ENCODE results near the gene DACT1.
A peak's percentile ranks its signal among the peaks of the same experiment; 100 is the strongest.

Gene DACT1

DNA sequence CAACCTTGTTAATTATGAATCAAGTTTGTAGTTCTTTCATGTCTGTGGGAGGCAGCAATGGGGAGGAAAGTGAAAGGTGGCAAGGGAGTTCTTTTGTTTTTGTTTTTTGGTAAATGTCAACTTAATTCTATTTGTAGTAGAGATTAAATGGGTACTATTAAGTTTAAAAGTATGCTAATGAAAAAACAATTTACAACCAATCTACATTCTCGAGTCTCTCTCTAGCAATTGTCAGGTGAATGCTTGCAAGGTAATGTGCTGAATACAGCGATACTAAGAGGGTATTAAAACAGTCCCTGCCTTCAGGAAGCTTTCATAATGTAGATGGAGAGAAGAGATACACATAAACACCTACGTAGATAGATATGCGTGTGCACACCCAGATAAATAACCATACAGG lies 1.6 kb upstream of the DACT1 start:
- no peak for DNase-seq

DNA sequence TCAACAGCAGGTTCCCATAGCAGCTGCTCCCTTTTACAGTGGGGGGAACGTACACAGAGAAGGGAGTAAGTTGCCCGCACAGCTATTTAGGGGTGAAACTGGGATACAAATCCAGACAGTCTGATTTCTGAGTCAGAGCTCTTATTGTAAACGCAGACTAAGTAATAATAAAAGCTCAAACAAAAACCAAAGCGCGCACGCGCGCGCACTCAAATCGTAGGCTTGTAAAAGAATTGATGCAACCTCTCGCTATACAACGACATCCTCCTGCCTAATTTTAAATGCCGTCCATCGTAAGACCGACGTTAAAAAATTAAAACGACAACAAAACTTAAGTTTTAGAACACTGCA lies 747 bp upstream of the DACT1 start:
- peak in 32 of 56 donors; percentile 5 to 76 (median 37) for DNase-seq

DNA sequence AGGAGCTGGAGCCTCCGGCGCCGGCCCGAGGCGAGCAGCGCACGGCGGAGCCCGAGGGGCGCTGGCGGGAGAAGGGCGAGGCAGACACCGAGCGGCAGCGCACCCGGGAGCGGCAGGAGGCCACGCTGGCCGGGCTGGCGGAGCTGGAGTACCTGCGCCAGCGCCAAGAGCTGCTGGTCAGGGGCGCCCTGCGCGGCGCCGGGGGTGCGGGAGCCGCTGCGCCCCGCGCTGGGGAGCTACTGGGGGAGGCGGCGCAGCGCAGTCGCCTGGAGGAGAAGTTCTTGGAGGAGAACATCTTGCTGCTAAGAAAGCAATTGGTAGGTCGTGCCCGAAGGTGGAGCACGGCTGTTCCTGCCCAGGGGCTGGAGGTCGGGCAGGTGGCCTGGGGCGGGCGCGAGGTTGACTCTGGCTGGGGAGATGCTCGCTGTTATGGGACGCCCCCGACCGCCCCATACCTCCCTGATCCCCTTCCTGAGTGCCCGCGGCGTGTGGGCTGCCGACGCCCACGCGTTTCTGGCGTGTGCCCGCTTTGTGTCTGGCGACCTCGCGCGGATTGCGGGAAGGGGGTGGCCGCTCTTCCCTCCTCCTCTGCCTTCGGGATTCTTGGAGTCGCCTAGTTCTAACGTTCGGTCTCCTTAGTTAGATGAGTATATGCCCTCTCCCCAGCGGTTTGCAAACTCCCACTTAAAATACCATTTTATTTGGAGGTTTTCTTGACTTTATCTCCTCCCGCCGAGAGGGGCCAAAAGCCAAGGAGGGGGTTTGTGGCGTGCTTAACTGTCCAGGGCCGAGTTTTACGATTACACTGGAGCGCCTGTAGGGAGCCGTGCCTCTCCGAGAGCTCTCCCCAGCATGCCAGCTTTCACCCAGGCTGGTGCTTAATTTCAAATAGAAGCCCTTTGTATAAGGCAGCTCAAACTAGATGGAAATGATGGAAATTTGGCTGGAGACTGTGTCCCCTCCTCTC lies 752 bp downstream of the DACT1 start:
- DNase-seq, result peak in 21 of 56 donors; percentile 7 to 46 (median 29)

DNA sequence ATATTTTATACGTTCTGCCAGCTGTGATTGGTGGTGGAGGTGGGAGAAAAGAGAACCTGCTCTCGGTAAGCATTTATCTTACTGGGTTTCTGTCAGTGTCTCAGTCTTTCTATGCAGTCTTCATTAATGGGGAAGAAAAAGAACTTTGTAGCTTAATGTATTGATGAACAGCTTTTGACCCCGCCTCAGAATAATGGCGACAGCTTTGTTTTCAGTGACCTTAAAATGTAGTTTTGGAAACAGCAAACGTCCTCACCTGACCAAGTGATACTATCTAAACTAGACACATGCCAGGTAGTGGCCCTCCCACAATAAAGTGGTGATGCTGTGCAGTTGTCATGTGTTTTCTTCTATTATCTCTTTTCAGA lies 1.4 kb downstream of the DACT1 start:
- no peak for DNase-seq

DNA sequence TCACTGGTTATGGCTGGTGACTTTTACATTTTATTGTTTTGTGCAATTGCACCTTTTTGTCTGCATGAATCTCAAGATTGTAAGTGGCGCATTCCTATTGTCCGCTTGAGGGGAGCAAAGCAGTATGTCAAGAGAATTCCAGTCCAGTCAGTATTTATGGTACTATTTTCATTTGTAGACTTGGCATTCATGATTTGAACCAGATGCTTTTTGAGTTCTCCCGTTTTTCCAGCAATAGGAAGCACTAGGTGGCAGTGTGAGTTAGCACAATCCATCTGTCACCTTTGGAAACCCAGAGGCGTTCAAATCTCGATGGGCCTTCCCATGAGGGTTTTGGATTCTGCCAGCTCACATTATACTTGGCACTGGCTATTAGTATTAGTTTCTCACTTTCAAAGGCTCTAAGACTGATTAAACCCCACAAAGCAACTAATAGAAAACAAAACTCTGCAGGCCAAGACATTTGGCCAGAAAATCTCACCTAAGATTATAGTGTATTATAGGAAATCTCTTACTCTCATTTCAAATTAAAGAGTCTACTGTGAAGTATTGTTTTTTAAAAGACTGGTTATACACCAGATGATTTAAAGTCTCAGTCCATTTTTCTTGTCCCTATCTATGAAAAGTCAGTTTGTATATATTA lies 2.2 kb downstream of the DACT1 start:
- DNase-seq, result peak in 38 of 56 donors; percentile 2 to 79 (median 30)

DNA sequence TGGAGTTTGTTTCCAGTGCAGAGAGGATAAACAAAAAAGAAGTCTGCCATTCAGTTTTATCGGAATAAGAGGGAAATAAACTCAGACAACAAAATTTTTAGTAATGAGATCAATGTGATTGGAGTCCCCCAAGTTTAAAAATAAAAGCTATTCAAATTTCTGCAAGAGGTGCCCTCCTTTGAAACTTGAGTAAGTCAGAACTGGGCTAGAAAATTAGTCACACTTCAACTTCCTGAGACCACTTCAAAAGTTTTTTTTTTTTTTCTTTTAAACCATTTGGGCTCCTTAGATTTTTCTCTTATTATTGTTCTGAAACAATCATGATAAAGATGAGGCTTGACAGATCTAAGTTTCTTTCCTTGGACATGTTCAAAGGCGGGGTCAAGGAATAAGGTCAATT lies 3.2 kb downstream of the DACT1 start:
- no peak for DNase-seq

DNA sequence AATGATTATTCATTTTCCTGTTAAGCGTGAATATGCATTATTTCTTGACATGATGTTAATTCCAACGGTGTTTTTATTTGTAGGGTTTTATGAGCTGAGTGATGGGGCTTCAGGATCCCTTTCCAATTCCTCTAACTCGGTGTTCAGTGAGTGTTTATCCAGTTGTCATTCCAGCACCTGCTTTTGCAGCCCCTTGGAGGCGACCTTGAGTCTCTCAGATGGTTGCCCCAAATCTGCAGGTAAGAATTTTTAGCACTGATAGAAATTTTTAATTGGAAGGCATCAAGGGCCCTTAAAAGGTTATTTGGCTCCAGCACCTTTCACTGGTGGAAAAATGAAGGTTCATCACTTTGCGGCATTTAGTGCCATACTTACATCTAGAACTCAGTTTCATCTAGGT lies 3.7 kb downstream of the DACT1 start:
- no peak for DNase-seq

DNA sequence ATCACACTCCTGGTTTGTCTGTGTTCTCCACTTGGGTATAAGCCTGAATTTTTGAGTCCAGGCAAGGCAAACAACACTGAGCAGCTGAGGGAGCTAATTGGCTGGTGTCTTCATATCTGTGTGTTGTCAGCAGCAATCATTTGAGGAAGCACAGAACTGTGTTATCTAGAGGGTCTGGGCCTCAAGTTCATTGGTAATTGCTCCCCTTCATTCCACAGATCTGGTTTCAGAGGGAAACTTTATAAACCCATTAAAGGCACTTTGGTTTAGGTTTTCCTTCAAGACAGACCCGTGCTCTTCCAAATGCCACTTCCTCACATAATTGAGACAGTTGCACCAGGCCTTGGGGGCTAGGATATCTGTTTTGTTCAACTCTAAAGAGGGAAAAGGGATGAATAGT lies 5.6 kb downstream of the DACT1 start:
- no peak for DNase-seq

DNA sequence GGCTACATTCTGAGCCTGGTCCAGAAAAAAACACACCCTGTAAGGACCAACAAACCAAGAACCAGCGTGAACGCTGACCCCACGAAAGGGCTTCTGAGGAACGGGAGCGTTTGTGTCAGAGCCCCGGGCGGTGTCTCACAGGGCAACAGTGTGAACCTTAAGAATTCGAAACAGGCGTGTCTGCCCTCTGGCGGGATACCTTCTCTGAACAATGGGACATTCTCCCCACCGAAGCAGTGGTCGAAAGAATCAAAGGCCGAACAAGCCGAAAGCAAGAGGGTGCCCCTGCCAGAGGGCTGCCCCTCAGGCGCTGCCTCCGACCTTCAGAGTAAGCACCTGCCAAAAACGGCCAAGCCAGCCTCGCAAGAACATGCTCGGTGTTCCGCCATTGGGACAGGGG lies 7.9 kb downstream of the DACT1 start:
- no peak for DNase-seq

DNA sequence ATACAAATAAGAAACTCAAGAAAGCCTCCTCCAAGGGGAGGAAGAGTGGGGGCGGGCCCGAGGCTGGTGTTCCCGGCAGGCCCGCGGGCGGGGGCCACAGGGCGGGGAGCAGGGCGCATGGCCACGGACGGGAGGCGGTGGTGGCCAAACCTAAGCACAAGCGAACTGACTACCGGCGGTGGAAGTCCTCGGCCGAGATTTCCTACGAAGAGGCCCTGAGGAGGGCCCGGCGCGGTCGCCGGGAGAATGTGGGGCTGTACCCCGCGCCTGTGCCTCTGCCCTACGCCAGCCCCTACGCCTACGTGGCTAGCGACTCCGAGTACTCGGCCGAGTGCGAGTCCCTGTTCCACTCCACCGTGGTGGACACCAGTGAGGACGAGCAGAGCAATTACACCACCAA lies 8.7 kb downstream of the DACT1 start:
- no peak for DNase-seq

DNA sequence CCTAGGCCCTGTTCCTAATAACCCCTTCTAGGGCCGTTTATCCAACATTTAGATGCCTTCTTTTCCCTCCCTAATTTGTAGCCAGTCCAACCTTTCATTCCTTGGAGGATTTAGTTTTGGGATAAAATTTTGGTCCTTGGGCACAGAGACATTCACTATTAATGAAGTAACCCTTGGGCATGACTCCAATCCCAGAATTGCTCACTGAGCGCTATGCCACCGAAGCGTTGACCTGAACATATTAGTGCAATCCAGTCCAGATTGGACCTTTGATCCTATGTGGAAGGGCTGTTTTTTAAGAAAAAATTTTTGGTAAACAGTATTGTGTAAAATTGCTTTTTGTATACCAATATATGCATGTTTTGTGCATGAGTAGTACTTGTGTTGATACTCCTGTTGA lies 10.0 kb downstream of the DACT1 start:
- no peak for DNase-seq

DNA sequence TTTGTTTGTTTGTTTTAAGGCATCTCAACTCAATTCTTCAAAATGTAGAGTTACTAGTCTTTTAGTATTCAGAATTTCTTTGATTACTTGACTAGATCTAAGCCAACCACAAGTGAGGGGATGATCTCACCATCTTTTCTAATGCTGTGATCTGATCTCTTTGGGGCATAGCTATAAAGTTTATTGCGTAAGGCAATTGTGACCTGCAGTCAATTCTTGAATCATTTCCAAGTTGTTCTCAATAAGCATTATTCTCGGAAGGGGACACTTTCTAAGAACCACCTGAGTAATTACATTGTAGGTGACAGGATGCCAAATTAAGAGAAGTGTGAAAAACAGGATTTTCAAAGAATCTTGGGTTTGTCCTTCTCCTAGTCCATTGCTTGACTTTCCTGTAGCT lies 13.1 kb downstream of the DACT1 start:
- DNase-seq, result no peak

DNA sequence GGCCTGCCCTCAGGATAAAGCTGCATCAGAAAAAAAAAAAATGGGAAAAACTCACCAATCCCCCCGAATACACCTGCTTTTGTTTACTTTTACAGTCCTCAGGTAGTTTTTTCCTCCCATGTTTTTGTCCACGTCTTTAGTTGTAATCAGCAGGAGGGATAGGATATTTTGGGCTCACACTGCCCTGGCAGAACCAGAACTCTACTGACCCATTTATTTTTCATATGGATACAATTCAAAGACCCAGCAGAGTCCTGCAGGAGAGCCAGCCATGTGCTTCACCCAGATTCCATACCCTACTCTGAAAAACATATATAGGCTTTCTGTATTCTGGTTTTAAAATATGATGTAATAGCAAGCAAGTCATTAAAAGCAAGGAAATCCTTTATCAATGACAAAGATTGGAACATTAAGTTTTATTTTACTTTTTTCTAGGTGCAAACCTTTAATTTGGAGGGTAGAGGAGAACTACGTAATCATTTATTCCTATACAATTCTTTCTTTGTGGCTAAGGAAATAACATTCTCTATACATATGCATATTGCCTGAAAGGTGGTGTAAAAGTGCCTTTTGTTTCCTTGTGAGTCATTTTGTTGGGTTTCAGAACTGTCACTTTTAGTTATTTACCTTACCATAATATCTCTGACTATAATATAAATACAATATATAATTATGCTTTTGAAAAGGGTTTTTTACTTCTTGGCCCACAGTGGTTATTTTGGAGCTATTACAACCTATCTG lies 19.1 kb downstream of the DACT1 start:
- no peak for DNase-seq

DNA sequence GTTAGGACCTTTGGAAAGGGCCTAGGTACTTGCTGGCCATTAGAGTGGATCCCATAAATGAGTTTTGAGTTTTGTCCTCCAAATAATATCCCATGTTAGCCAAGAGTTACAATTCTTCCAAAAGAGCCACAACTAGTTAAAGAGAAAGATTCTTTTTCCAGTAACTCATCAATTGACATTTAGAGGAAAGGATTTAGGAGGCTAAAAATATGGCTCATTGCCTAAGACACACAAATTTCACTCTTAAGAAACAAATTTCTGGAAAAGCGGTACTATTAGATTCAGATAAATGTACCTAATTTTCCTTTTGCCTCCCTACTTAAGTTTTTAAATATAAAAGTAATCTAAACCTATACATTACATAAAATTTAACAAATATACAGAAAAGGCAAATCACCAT lies 21.3 kb downstream of the DACT1 start:
- DNase-seq, result no peak

DNA sequence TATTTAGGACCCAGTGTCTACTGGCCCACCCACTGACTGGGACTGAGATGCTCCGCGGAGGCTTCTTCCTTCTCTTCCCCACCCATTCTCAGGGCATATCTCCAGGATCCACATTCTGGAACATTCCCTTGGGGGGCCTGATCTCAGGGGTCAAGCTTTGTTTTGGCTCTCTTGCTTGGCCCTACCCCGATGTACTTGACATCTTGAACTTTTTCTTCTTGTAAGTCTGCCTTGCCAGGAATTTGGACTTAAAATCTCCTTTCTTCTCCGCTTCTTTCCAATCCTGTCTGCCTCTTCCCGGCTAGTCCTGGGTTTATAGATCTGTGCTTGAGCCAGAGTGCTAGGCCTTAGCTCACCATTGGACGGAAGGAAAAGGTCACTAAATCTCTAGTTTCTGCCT lies 22.1 kb downstream of the DACT1 start:
- DNase-seq, result no peak

DNA sequence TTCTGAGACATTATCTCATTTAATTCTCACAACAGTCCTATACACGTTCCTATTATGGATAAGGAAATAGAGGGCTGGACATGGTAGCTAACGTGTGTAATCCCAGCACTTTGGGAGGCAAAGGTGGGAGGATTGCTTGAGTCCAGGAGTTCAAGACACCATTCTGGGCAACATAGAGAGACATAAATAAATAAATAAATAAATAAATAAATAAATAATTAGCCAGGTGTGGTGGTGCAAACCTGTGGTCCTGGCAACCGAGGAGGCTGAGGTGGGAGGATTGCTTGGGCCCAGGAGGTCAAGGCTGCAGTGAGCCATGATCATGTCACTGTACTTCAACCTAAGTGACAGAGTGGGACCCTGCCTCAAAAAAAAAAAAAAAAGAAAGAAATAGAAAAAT lies 22.6 kb downstream of the DACT1 start:
- DNase-seq, result no peak

DNA sequence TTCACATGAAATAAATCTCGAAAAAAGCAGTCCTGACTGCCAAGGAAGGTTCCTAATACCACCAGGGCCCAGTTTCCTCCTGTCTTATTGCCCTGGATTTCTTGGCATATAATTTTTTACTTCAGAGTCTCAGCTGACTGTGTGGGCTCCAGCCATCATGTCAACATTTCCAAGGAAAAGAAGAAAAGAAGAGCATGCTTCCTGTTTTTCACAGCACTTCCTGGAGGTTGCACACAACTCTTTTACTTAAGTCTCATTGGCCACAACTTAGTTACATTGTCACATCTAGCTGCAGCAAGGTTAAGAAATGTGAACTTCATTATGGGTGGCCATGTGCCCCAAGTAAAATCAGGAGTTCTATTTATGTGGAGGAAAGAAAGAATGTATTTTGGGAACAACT lies 24.3 kb downstream of the DACT1 start:
- DNase-seq, result no peak

DNA sequence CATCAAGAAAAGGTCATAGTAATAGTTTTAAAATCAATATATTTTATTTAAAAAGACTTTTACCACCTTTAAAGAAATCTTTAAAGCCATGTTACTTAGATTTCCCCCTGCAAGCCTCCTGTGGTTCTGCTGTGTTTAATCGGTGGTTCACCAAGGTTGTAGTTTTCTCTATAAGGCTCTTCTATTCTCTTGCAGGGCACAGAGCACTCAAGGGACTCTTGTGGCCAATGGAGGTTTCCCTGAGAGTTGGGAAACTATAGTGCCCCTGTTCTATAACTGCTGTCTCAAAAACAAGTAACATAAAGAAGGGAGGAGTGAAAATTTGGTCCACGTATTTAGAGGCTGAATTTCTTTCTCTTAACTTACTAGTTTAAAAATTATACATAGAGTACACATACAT lies 25.0 kb downstream of the DACT1 start:
- DNase-seq, result no peak

DNA sequence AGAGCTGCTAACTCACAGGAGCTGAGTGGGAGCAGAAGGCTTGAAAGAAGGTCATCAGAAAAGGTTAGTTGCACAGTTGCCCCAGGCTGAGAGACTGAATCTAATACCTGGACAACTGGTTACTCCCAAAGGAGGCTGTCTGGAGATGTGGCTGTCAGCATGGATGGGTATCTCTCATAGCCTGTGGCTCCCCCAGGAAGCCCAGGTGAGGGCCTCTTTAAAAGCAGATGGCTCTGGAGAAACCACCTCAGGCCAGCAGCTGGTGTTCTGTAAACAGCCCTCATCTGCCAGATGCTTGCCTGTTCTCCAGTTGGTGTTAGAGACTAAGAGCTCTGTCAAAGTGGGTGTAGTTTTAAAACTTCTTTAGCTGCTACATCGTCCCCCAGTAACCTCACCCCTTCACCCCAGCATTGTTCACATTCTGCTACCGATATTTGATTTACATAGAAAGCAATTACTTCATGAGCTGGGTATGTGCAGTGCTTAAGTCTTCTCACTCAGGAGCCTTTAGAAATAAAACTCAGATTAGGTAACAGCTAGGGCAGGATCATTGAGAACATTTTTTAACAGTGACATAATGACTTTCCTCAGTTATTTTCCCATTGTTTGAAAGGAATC lies 25.8 kb downstream of the DACT1 start:
- no peak for DNase-seq

DNA sequence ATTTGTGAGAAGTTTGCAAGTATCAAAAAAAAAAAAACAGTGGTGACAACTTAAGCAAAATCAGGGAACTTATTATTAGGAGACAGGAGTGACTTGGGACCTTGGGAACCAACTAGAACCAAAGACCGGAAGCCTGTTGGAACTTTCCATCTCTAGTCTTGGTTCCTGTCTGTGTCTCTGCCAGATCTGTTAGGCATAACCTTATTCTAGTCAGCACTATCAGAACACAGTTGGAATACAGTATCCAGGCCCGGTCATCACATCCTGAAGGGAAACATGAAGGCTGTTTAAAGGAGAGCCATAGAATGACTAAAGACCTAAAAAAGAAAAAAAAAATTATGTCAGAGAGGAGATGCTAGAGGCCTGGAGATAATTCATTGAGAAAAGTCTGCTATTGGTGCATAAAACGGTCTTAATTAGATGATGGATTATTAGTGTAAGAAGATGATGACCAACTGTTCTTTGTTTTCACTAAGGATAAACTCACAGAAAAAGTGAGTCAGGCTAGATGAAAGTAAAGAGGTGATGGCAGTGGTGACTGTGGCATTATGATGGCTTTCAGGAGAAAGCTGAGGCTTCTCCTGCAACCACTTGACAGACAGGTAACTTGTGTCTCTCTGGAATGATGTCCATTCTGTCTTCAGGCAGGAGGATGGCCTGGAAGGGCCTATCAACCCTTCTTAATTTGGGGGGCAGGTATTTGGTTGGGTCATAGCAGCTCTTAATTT lies 28.2 kb downstream of the DACT1 start:
- DNase-seq, result no peak

DNA sequence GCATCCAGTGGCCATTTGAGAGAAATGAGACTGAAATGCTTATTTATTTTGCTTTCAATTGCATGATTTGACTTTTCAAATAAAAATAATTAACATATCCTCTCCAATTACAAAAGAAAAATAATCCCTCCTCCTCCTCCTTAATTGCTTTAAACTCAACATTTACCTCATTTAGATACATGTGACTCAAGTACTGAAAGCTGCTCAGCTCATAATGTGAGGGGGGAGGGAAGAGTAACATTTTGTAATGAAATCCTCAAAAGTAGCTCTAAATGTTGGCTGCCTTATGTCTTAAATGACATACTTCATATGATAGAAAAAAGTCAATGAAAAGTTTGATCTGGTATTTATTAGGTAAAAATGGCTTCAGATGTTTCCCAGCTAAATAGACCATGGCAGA lies 29.0 kb downstream of the DACT1 start:
- DNase-seq, result no peak
